ENCODE results near the gene MUCL3. TPM values are rescaled to one million over a fixed set of nuclear protein-coding genes. Genes with fewer than 3 reads are reported as not detected.
A peak's percentile ranks its signal among the peaks of the same experiment; 100 is the strongest.

MUCL3 gene
- total and polyA plus RNA-seq, 9 donors, result 0.05 to 0.15 TPM; not detected in 7

DNA sequence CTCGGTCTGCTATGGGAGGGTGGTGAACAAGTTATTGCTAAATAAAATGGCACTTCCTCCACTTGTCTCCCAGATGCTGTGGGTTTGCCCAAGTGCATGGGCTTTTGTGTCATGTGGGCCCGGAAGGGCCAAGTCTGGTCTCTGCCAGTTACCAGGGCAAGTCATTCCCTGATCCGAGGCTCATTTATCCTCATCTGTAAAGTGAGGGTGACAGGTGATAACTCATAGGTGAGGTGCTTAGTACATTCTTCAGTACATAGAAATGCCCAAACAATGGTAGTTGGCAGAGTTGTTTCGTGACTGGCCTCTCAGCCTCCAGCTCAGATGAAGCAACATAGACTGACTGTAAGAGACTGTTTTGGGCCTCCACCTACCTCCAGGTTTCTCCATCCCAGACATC is 2.0 kb upstream of the MUCL3 start:
- 100% methylated on average over 1 of the region's 4 CpGs for WGBS (ENCODE audit: insufficient coverage)
- peaks cover 19% of the 10 kb centered on the region for H3K27me3 ChIP-seq (ENCODE audit: control insufficient read depth, insufficient read depth, low read length)
- no peaks in the 10 kb centered on the region for H3K9me3 ChIP-seq (replicated peaks; ENCODE audit: control insufficient read depth, low read depth, low read length)
- no peak overlapping the region for H3K4me3 ChIP-seq (ENCODE audit: low read length)
- no peak overlapping the region for H3K27ac ChIP-seq (ENCODE audit: low read length)
- no peaks in the 10 kb centered on the region for H3K36me3 ChIP-seq (ENCODE audit: control insufficient read depth, insufficient read depth, low read length)
- DNase-seq, result no peak
- peaks cover 6% of the 10 kb centered on the region for H3K4me1 ChIP-seq (ENCODE audit: control insufficient read depth, insufficient read depth, low read length)

DNA sequence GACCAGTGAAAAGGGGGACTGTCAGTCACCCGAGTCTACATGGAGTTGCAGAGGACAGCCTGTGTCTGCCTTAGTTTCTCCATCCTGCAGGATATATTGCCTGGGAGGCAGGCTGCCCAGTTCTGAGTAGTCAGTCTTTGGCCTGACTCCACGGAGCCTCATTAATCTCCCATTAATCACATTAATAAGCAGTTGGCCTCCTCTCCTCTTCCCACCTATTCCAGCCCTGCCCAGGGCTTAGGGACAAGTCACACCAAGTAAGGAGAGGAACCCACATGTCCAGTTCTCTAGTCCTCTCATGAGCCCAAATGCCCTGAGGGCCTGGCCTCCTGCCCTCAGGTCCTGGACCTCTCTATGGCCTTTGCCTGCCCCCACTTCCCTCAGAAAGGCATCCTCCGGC is 1.3 kb upstream of the MUCL3 start:
- Histone ChIP-seq H3K27me3 (ENCODE audit: control insufficient read depth, insufficient read depth, low read length) (peaks cover 21% of the 10 kb centered on the region), H3K36me3 (ENCODE audit: control insufficient read depth, insufficient read depth, low read length) (no peaks in the 10 kb centered on the region), H3K9me3 (replicated peaks; ENCODE audit: control insufficient read depth, low read depth, low read length) (no peaks in the 10 kb centered on the region), H3K4me3 (ENCODE audit: low read length) (no peak overlapping the region), H3K4me1 (ENCODE audit: control insufficient read depth, insufficient read depth, low read length) (peaks cover 6% of the 10 kb centered on the region), H3K27ac (ENCODE audit: low read length) (no peak overlapping the region)
- WGBS (ENCODE audit: insufficient coverage), result 54% methylated on average over 2 of the region's 3 CpGs
- DNase-seq, result no peak

DNA sequence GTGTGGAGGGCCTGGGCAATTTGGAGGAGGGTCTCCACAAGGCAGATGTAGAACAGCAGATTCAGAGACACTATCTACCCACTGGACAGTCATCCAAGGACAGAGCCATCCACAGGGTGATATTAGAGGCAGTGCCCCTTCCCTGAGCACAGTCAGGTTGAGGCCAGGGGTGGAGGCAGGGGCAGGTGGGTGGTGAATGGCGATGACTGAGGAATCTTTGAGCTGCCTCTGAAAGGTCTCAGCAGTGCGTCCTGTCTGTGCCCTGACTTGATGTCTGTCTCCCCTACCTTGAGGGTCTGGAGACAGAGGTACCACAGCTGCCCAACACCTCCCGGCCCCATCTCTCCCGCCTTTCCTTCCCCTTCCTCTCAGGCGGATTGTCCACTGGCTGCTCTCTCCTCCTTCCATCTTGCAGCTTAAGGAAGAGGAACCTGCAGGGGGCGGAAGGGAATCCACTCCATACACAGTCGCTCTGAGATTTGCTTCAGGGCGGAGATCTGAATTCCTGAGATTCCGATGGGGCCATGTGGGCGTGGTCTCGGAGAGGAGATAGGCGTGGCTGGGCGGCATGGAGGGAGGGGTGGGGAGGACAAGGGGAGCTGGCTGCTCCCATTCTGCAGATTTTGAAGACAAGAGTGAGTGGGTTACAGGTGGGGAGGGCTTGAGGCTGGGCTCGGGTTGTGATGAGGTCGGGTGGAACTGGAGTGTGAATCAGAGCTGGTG is 1.7 kb downstream of the MUCL3 start:
- DNase-seq, result peak; percentile 57
- Histone ChIP-seq H3K4me3 (ENCODE audit: low read length) (no peak overlapping the region), H3K4me1 (ENCODE audit: control insufficient read depth, insufficient read depth, low read length) (peaks cover 6% of the 10 kb centered on the region), H3K9me3 (replicated peaks; ENCODE audit: control insufficient read depth, low read depth, low read length) (no peaks in the 10 kb centered on the region), H3K36me3 (ENCODE audit: control insufficient read depth, insufficient read depth, low read length) (no peaks in the 10 kb centered on the region), H3K27me3 (ENCODE audit: control insufficient read depth, insufficient read depth, low read length) (peaks cover 11% of the 10 kb centered on the region), H3K27ac (ENCODE audit: low read length) (no peak overlapping the region)
- WGBS (ENCODE audit: insufficient coverage), result 11% methylated on average over 15 of the region's 15 CpGs

DNA sequence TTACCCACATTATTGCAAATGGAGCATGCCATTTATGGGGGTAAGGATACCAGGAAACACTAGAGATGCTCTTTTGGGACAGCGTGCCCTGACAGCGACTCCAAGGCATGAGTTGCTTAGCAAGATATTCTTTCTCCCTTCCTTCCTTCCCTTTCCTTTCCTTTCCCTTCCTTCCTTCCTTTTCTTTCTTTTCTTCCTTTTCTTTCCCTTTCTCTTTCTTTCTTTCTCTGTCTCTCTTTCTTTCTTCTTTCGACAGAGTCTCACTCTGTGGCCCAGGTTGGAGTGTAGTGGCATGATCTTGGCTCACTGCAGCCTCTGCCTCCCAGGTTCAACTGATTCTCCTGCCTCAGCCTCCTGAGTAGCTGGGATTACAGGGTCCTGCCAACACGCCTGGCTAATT is 3.3 kb downstream of the MUCL3 start:
- peaks cover 13% of the 10 kb centered on the region for H3K27me3 ChIP-seq (ENCODE audit: control insufficient read depth, insufficient read depth, low read length)
- no peak overlapping the region for H3K4me3 ChIP-seq (ENCODE audit: low read length)
- H3K4me1 ChIP-seq (ENCODE audit: control insufficient read depth, insufficient read depth, low read length), result peaks cover 6% of the 10 kb centered on the region
- no peaks in the 10 kb centered on the region for H3K9me3 ChIP-seq (replicated peaks; ENCODE audit: control insufficient read depth, low read depth, low read length)
- DNase-seq, result no peak
- H3K27ac ChIP-seq (ENCODE audit: low read length), result no peak overlapping the region
- WGBS (ENCODE audit: insufficient coverage), result 75% methylated on average over 3 of the region's 4 CpGs
- no peaks in the 10 kb centered on the region for H3K36me3 ChIP-seq (ENCODE audit: control insufficient read depth, insufficient read depth, low read length)

DNA sequence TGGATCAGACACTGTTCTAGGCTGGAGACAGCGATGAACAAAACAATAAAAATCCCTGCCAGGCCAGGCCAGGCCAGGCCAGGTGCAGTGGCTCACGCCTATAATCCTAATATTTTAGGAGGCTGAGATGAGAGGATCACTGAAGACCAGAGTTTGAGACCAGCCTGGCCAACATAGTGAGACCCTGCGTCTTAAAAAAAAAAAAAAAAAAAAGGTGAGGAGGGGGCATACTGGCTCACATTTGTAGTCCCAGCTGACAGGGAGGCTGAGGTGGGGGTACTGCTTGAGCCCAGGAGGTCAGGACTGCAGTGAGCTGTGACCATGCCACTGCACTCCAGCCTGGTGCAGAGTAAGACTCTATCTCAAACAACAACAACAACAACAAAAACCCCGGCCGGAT is 4.5 kb downstream of the MUCL3 start:
- no peaks in the 10 kb centered on the region for H3K36me3 ChIP-seq (ENCODE audit: control insufficient read depth, insufficient read depth, low read length)
- H3K4me1 ChIP-seq (ENCODE audit: control insufficient read depth, insufficient read depth, low read length), result peaks cover 6% of the 10 kb centered on the region
- 93% methylated on average over 2 of the region's 5 CpGs for WGBS (ENCODE audit: insufficient coverage)
- no peaks in the 10 kb centered on the region for H3K9me3 ChIP-seq (replicated peaks; ENCODE audit: control insufficient read depth, low read depth, low read length)
- no peak overlapping the region for H3K4me3 ChIP-seq (ENCODE audit: low read length)
- H3K27me3 ChIP-seq (ENCODE audit: control insufficient read depth, insufficient read depth, low read length), result peaks cover 16% of the 10 kb centered on the region
- no peak for DNase-seq
- no peak overlapping the region for H3K27ac ChIP-seq (ENCODE audit: low read length)

DNA sequence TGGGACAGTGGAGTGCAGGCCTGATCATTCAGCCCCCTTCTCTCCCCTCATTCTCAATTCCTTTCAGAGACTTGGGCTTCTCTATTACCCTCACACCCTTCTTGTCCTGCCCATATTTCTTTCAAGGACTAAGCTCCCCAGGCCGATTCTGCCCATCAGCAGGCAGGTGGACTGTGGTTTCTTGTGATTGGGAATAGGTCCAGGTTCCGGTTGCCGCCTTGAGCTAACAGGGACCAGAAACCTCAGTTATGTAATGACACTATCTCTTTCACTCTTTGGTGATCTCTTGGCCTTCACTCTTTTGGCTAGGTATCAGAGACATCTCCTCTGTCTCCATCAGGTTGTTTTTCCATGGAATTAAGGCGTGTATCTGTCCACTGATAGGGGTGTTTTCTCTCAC is 6.5 kb downstream of the MUCL3 start:
- WGBS (ENCODE audit: insufficient coverage), result no CpG with 5 or more reads among the region's 4 CpGs
- Histone ChIP-seq H3K36me3 (ENCODE audit: control insufficient read depth, insufficient read depth, low read length) (no peaks in the 10 kb centered on the region), H3K4me1 (ENCODE audit: control insufficient read depth, insufficient read depth, low read length) (peaks cover 6% of the 10 kb centered on the region), H3K27me3 (ENCODE audit: control insufficient read depth, insufficient read depth, low read length) (peaks cover 17% of the 10 kb centered on the region), H3K4me3 (ENCODE audit: low read length) (no peak overlapping the region), H3K9me3 (replicated peaks; ENCODE audit: control insufficient read depth, low read depth, low read length) (no peaks in the 10 kb centered on the region), H3K27ac (ENCODE audit: low read length) (no peak overlapping the region)
- no peak for DNase-seq

DNA sequence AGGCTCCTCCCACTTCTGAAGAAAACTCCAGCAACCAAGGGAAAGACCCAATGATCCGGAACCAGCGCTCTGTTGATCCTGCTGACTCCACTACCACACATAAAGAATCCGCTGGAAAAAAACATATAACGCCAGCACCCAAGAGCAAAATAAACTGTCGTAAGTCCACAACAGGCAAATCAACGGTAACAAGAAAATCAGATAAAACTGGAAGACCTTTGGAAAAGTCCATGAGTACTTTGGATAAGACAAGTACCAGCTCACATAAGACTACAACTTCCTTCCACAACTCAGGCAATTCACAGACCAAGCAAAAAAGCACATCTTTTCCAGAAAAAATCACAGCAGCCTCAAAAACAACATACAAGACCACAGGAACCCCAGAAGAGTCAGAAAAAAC is 8.0 kb downstream of the MUCL3 start:
- Histone ChIP-seq H3K27ac (ENCODE audit: low read length) (no peak overlapping the region), H3K4me1 (ENCODE audit: control insufficient read depth, insufficient read depth, low read length) (no peaks in the 10 kb centered on the region), H3K36me3 (ENCODE audit: control insufficient read depth, insufficient read depth, low read length) (no peaks in the 10 kb centered on the region), H3K27me3 (ENCODE audit: control insufficient read depth, insufficient read depth, low read length) (peaks cover 12% of the 10 kb centered on the region), H3K4me3 (ENCODE audit: low read length) (no peak overlapping the region), H3K9me3 (replicated peaks; ENCODE audit: control insufficient read depth, low read depth, low read length) (no peaks in the 10 kb centered on the region)
- DNase-seq, result no peak
- WGBS (ENCODE audit: insufficient coverage), result 100% methylated on average over 1 of the region's 6 CpGs

DNA sequence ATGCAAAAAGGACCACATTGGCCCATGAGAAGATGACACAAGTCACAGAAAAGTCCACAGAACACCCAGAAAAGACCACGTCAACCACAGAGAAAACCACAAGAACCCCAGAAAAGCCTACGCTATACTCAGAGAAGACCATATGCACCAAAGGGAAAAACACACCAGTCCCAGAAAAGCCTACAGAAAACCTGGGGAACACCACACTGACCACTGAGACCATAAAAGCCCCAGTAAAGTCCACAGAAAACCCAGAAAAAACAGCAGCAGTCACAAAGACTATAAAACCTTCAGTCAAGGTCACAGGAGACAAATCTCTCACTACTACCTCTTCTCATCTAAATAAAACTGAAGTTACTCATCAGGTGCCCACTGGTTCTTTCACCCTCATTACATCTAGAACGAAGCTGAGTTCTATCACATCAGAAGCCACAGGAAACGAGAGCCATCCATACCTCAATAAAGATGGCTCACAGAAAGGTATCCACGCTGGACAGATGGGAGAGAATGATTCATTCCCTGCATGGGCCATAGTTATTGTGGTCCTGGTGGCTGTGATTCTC is 11.2 kb downstream of the MUCL3 start:
- Histone ChIP-seq H3K4me1 (ENCODE audit: control insufficient read depth, insufficient read depth, low read length) (peaks cover 12% of the 10 kb centered on the region), H3K9me3 (replicated peaks; ENCODE audit: control insufficient read depth, low read depth, low read length) (no peaks in the 10 kb centered on the region), H3K27me3 (ENCODE audit: control insufficient read depth, insufficient read depth, low read length) (peaks cover 38% of the 10 kb centered on the region), H3K4me3 (ENCODE audit: low read length) (no peak overlapping the region), H3K27ac (ENCODE audit: low read length) (no peak overlapping the region), H3K36me3 (ENCODE audit: control insufficient read depth, insufficient read depth, low read length) (no peaks in the 10 kb centered on the region)
- no peak for DNase-seq
- WGBS (ENCODE audit: insufficient coverage), result 90% methylated on average over 2 of the region's 5 CpGs

DNA sequence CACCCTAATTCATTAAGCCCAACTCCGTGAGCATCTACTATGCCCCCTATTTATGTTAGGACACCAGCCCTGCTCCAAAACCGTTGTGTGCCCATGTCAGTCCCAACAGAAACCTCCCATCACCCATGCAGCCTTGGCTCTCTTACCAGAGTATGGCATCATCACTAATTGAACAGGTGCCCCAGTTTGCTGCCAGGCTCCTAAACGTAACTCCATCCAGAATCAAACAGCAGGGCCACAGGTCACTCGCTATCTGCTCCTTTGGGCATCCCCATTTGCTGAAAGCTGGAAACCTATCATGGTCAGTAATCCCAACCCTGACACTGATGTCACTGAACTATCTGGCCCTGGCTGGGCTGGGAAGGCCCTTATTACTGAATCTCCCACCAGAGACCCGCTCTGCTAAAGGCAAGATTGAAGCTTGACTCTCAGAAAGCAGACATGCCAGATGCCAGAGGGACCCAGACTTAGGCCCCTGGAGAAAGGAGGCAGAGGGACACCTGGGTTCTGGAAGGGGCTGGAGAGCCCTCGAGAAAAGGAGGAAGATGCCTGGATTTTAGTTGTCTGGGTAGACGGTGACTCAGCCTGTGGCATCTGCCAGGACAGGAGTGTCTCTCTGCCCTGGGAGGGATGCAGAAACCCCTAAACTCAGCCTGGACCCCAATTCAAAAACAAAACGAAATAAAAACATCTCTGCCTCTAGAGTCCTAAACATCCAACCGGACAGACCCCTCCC is 14.0 kb downstream of the MUCL3 start:
- peaks cover 12% of the 10 kb centered on the region for H3K4me1 ChIP-seq (ENCODE audit: control insufficient read depth, insufficient read depth, low read length)
- H3K27ac ChIP-seq (ENCODE audit: low read length), result no peak overlapping the region
- H3K36me3 ChIP-seq (ENCODE audit: control insufficient read depth, insufficient read depth, low read length), result no peaks in the 10 kb centered on the region
- WGBS (ENCODE audit: insufficient coverage), result 62% methylated on average over 4 of the region's 9 CpGs
- no peaks in the 10 kb centered on the region for H3K9me3 ChIP-seq (replicated peaks; ENCODE audit: control insufficient read depth, low read depth, low read length)
- H3K27me3 ChIP-seq (ENCODE audit: control insufficient read depth, insufficient read depth, low read length), result peaks cover 42% of the 10 kb centered on the region
- peak overlapping the region; percentile 43 for H3K4me3 ChIP-seq (ENCODE audit: low read length)
- no peak for DNase-seq

DNA sequence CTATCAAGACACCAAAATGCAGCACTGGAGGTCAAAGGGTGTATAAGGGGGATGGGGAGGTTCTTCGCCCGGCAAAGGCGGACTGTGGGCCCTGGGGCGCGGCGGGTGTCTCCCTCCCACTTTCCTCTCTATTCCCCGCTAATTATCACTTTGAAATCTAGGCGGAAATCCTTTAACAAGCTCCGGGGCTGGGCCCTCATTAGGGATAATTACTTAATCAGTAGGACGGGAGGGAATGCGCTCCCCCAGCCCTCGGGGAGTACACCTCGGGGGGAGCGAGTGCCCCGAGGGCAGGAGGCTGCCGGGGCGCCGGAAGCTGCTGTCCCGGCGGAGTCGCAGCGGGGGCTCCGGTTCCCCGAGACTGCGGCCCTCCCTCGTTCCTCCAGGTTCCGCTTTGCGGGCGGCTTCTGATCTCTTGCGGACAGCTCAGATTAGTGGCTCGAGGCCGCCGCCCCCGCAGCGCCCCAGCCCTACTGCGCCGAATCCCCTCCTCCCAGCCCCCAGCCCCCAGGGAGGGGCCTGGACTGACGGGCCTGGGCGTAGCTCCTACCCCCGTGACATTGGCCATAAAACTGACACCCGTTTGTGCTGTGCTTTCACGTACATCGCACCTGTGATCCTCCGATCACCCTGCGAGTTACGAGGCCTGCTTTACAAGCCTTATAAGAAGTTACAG is 14.7 kb downstream of the MUCL3 start:
- peak; percentile 68 for DNase-seq
- Histone ChIP-seq H3K27ac (ENCODE audit: low read length) (no peak overlapping the region), H3K36me3 (ENCODE audit: control insufficient read depth, insufficient read depth, low read length) (no peaks in the 10 kb centered on the region), H3K27me3 (ENCODE audit: control insufficient read depth, insufficient read depth, low read length) (peaks cover 40% of the 10 kb centered on the region), H3K4me1 (ENCODE audit: control insufficient read depth, insufficient read depth, low read length) (peaks cover 12% of the 10 kb centered on the region), H3K4me3 (ENCODE audit: low read length) (peak overlapping the region; percentile 43), H3K9me3 (replicated peaks; ENCODE audit: control insufficient read depth, low read depth, low read length) (no peaks in the 10 kb centered on the region)
- WGBS (ENCODE audit: insufficient coverage), result under 1% methylated on average over 34 of the region's 46 CpGs
